PC-9 (cell line): ENCODE results near the gene SLC22A14.

Experiments
- EZH2 ChIP-seq: fragments of 200-600 bp; sonication (generic); IDR thresholded peaks from 2 replicates; pipeline ENCODE4 v1.8.0; 2017; ENCODE audit warnings: antibody characterized with exemption, low read depth
- TF ChIP-seq, protein P1 (sequence below): fragments of 200-600 bp; sonication (generic); conservative IDR thresholded peaks from 2 replicates; pipeline ENCODE4 v1.6.1; 2017; ENCODE audit warnings: mixed run types, antibody characterized with exemption, mild to moderate bottlenecking, moderate library complexity

DNA sequence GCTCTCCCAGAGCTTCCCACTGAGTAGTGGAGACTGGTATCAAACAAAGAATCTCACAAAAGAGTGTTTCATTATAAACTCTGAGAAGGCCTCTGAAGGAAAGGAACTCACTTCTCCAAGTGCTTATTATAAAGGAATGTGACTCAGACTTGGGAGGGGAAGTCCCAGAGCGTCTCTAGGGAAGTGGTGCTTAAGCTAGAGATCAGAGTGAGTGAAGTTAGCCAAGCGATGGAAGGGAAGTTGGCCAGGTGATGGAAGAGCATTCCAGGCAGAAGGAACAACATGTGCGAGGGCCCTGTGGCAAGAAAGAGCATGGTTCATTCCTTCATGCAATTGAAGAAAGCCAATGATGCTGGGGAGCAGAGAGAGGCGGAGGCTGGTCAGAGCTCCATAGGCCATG is 66.8 kb downstream of the SLC22A14 start:
- TF ChIP-seq, protein P1, sequence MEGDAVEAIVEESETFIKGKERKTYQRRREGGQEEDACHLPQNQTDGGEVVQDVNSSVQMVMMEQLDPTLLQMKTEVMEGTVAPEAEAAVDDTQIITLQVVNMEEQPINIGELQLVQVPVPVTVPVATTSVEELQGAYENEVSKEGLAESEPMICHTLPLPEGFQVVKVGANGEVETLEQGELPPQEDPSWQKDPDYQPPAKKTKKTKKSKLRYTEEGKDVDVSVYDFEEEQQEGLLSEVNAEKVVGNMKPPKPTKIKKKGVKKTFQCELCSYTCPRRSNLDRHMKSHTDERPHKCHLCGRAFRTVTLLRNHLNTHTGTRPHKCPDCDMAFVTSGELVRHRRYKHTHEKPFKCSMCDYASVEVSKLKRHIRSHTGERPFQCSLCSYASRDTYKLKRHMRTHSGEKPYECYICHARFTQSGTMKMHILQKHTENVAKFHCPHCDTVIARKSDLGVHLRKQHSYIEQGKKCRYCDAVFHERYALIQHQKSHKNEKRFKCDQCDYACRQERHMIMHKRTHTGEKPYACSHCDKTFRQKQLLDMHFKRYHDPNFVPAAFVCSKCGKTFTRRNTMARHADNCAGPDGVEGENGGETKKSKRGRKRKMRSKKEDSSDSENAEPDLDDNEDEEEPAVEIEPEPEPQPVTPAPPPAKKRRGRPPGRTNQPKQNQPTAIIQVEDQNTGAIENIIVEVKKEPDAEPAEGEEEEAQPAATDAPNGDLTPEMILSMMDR, result no peak
- TF ChIP-seq EZH2, result no peak
